ENCODE measurements around the gene PCGF1. TPM values are rescaled to one million over a fixed set of nuclear protein-coding genes. Genes with fewer than 3 reads are reported as not detected.
A peak's percentile ranks its signal among the peaks of the same experiment; 100 is the strongest.

Gene PCGF1
- total and polyA plus RNA-seq, 2 of the 13 experiments (the other 11 are each of a cell fraction or from before 2014, with no cell fraction given): 20.4 to 22.6 TPM

DNA sequence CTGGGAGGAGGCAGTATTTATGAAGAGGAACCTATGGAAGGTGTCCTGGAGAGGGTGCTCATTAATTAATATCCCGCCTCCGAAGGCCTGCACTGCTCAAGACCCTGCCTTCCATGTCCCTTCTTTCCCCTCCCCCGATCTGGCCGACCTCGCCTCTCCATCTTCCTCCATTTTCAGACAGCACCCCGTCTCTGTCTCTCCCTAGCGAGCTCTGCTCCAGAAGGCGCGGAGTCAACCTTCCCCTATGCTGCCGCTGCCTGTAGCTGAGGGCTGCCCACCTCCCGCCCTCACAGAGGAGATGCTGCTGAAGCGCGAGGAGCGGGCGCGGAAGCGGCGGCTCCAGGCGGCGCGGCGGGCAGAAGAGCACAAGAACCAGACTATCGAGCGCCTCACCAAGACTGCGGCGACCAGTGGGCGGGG lies 50.4 kb downstream of the PCGF1 start (continued):
- no peak for TF ChIP-seq GABPA (IDR thresholded peaks at IDR 0.05; ENCODE audit: low read depth, low read length)
- TF ChIP-seq GABPA (CRISPR knock-in tag; IDR thresholded peaks at IDR 0.05; ENCODE audit: low read depth): no peak
- TF ChIP-seq ZNF616 (CRISPR knock-in tag; IDR thresholded peaks at IDR 0.05; ENCODE audit: low read depth): no peak
- TF ChIP-seq, protein P1, sequence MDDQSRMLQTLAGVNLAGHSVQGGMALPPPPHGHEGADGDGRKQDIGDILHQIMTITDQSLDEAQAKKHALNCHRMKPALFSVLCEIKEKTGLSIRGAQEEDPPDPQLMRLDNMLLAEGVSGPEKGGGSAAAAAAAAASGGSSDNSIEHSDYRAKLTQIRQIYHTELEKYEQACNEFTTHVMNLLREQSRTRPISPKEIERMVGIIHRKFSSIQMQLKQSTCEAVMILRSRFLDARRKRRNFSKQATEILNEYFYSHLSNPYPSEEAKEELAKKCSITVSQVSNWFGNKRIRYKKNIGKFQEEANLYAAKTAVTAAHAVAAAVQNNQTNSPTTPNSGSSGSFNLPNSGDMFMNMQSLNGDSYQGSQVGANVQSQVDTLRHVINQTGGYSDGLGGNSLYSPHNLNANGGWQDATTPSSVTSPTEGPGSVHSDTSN (CRISPR knock-in tag; IDR thresholded peaks at IDR 0.05; ENCODE audit: borderline replicate concordance): no peak
- TF ChIP-seq RORA (CRISPR knock-in tag; IDR thresholded peaks at IDR 0.05): no peak
- TF ChIP-seq NR1H2 (CRISPR knock-in tag; IDR thresholded peaks at IDR 0.05; ENCODE audit: borderline replicate concordance, low read depth): no peak
- no peak for TF ChIP-seq ZNF451 (CRISPR knock-in tag; IDR thresholded peaks at IDR 0.05)
- no peak for TF ChIP-seq TEAD3 (CRISPR knock-in tag; optimal IDR thresholded peaks at IDR 0.05; ENCODE audit: borderline replicate concordance)
- no peak for TF ChIP-seq ZNF572 (CRISPR knock-in tag; IDR thresholded peaks at IDR 0.05)
- TF ChIP-seq FOXK1 (CRISPR knock-in tag; IDR thresholded peaks at IDR 0.05; ENCODE audit: borderline replicate concordance, low read depth): no peak
- TF ChIP-seq ISX (CRISPR knock-in tag; conservative IDR thresholded peaks at IDR 0.05): no peak
- TF ChIP-seq ZNF256 (CRISPR knock-in tag; conservative IDR thresholded peaks at IDR 0.05): no peak
- TF ChIP-seq HDAC6 (IDR thresholded peaks at IDR 0.05; ENCODE audit: low read depth, low read length): no peak
- no peak for TF ChIP-seq TOPORS (CRISPR knock-in tag; IDR thresholded peaks at IDR 0.05)
- TF ChIP-seq, protein P2, sequence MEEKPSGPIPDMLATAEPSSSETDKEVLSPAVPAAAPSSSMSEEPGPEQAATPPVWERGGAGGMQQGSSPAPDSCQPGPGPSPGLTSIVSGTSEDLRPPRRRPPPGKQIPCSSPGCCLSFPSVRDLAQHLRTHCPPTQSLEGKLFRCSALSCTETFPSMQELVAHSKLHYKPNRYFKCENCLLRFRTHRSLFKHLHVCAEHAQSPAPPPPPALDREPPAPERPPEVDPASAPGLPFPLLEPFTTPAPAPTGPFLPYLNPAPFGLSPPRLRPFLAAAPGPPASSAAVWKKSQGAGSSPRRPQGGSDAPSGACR (CRISPR knock-in tag; IDR thresholded peaks at IDR 0.05): no peak
- TF ChIP-seq ZNF274 (CRISPR knock-in tag; IDR thresholded peaks at IDR 0.05): peak; percentile 9; the same call in 1 of the 2 replicates
- no peak for TF ChIP-seq NFIB (CRISPR knock-in tag; IDR thresholded peaks at IDR 0.05; ENCODE audit: borderline replicate concordance)
- TF ChIP-seq, protein P3, sequence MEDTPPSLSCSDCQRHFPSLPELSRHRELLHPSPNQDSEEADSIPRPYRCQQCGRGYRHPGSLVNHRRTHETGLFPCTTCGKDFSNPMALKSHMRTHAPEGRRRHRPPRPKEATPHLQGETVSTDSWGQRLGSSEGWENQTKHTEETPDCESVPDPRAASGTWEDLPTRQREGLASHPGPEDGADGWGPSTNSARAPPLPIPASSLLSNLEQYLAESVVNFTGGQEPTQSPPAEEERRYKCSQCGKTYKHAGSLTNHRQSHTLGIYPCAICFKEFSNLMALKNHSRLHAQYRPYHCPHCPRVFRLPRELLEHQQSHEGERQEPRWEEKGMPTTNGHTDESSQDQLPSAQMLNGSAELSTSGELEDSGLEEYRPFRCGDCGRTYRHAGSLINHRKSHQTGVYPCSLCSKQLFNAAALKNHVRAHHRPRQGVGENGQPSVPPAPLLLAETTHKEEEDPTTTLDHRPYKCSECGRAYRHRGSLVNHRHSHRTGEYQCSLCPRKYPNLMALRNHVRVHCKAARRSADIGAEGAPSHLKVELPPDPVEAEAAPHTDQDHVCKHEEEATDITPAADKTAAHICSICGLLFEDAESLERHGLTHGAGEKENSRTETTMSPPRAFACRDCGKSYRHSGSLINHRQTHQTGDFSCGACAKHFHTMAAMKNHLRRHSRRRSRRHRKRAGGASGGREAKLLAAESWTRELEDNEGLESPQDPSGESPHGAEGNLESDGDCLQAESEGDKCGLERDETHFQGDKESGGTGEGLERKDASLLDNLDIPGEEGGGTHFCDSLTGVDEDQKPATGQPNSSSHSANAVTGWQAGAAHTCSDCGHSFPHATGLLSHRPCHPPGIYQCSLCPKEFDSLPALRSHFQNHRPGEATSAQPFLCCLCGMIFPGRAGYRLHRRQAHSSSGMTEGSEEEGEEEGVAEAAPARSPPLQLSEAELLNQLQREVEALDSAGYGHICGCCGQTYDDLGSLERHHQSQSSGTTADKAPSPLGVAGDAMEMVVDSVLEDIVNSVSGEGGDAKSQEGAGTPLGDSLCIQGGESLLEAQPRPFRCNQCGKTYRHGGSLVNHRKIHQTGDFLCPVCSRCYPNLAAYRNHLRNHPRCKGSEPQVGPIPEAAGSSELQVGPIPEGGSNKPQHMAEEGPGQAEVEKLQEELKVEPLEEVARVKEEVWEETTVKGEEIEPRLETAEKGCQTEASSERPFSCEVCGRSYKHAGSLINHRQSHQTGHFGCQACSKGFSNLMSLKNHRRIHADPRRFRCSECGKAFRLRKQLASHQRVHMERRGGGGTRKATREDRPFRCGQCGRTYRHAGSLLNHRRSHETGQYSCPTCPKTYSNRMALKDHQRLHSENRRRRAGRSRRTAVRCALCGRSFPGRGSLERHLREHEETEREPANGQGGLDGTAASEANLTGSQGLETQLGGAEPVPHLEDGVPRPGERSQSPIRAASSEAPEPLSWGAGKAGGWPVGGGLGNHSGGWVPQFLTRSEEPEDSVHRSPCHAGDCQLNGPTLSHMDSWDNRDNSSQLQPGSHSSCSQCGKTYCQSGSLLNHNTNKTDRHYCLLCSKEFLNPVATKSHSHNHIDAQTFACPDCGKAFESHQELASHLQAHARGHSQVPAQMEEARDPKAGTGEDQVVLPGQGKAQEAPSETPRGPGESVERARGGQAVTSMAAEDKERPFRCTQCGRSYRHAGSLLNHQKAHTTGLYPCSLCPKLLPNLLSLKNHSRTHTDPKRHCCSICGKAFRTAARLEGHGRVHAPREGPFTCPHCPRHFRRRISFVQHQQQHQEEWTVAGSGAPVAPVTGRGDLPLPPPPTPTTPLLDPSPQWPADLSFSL (CRISPR knock-in tag; IDR thresholded peaks at IDR 0.05): no peak
- 0 out of 2 replicates have a peak, but pooled peaks have one; percentile 32 for TF ChIP-seq ZNF792 (CRISPR knock-in tag; IDR thresholded peaks at IDR 0.05)
- TF ChIP-seq ZNF883 (CRISPR knock-in tag; IDR thresholded peaks at IDR 0.05; ENCODE audit: not compliant biosample characterization): peak; percentile 69
- TF ChIP-seq, protein P4, sequence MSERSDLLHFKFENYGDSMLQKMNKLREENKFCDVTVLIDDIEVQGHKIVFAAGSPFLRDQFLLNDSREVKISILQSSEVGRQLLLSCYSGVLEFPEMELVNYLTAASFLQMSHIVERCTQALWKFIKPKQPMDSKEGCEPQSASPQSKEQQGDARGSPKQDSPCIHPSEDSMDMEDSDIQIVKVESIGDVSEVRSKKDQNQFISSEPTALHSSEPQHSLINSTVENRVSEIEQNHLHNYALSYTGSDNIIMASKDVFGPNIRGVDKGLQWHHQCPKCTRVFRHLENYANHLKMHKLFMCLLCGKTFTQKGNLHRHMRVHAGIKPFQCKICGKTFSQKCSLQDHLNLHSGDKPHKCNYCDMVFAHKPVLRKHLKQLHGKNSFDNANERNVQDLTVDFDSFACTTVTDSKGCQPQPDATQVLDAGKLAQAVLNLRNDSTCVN (CRISPR knock-in tag; IDR thresholded peaks at IDR 0.05; ENCODE audit: borderline replicate concordance): peak; percentile 11; the same call in 1 of the 2 replicates
- no peak for TF ChIP-seq ZNF563 (CRISPR knock-in tag; IDR thresholded peaks at IDR 0.05)
- TF ChIP-seq PRPF4 (IDR thresholded peaks at IDR 0.05; ENCODE audit: low read depth, low read length, poor library complexity, severe bottlenecking): no peak
